ENCODE results near the gene MAP3K1.

DNA sequence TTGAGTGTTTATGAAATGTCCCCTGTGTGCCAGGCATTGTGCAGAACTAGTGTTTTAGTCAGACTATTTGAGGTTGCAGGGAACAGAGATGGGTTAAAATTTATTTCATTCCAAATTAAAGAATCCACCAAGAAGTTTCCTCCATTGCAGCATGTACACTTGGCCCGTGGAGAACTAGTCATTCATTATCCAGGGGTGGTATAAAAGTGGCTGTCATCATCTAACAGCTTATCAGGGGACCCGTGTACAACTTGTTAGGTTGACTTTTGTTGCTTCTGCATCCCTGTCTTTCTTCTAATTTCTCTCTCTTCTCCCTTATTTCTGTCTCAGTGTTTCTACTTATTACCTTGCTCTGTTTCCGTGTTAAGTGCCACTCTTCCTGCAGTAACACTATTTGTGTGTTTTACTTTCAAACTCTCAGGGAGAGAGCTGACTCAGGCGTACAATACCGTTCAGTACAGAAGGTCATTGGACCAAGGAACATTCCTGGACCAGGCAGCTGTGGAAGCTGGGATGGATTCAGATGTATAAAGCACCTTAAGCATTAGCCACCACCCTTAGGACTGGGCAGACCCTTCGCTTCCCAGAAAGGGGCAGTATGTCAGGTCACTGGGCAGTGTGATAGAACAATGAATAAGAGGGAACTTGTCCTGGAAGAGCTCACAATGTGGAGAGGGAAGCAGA is 36.1 kb downstream of the MAP3K1 start:
- TF ChIP-seq, protein P1, sequence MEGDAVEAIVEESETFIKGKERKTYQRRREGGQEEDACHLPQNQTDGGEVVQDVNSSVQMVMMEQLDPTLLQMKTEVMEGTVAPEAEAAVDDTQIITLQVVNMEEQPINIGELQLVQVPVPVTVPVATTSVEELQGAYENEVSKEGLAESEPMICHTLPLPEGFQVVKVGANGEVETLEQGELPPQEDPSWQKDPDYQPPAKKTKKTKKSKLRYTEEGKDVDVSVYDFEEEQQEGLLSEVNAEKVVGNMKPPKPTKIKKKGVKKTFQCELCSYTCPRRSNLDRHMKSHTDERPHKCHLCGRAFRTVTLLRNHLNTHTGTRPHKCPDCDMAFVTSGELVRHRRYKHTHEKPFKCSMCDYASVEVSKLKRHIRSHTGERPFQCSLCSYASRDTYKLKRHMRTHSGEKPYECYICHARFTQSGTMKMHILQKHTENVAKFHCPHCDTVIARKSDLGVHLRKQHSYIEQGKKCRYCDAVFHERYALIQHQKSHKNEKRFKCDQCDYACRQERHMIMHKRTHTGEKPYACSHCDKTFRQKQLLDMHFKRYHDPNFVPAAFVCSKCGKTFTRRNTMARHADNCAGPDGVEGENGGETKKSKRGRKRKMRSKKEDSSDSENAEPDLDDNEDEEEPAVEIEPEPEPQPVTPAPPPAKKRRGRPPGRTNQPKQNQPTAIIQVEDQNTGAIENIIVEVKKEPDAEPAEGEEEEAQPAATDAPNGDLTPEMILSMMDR (IDR thresholded peaks at IDR 0.05; ENCODE audit: insufficient read depth, low read depth, low read length): no peak
- no peak for TF ChIP-seq EZH2 (IDR thresholded peaks at IDR 0.05; ENCODE audit: insufficient read depth, low read length)

Measured in astrocyte (in vitro differentiated cells and primary cell).